Measurements from ENCODE around the gene AR.

AR gene

DNA sequence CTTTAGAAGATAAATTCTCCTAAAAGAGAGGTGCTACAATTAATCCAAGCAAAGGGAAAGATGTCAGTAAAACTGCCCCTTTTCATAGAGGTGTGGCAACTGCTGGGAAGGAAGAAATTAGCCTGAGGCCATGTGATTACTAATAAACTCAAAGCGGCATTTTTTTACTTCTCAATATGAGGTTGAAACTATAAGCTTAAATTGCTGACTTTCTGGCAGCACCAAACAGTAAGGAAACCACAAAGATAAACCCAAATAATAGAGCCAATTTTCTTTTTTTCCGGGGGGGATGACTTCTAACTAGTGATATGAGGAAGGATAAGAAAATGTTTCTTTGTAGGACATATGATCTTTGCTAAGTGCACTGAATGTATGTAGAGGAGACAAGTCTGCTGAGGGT, 30.9 kb downstream of the AR start:
- Histone ChIP-seq H3K27me3 (ENCODE audit: insufficient read depth, low read length) (no peaks in the 10 kb centered on the region), H3K36me3 (ENCODE audit: insufficient read depth, low read depth, low read length) (no peaks in the 10 kb centered on the region), H3K4me1 (ENCODE audit: insufficient read depth, low read length) (peaks cover 6% of the 10 kb centered on the region; the same call in 1 of the 2 replicates), H3K4me3 (ENCODE audit: low read length) (no peak overlapping the region), H3K9ac (ENCODE audit: low read depth, low read length) (no peak overlapping the region), H3K9me3 (ENCODE audit: insufficient read depth, low read depth, low read length) (no peaks in the 10 kb centered on the region), H3K27ac (ENCODE audit: low read length) (no peak overlapping the region)

DNA sequence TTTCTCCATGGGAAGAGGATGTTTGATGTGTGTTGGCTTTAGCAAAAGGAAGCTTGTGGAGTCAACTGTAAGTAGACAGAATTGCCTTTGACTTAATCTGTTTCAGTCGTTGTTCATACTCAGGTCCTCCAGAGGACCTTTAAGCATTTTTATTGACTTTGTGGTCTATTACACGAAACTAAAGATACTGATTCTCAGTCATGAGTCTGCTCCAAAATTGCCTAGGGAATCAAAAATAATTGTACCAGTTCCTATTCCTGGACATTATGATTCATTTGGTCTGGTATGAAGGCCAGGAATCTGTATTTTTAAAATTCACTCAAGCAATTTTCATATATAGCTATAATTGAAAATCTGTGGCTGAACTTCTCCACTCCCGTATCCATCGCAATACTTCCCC, 38.6 kb downstream of the AR start:
- H3K4me3 ChIP-seq (ENCODE audit: low read length) = no peak overlapping the region
- H3K4me1 ChIP-seq (ENCODE audit: insufficient read depth, low read length) = peaks cover 21% of the 10 kb centered on the region; the same call in 1 of the 2 replicates
- no peak overlapping the region for H3K27ac ChIP-seq (ENCODE audit: low read length)
- no peaks in the 10 kb centered on the region for H3K36me3 ChIP-seq (ENCODE audit: insufficient read depth, low read depth, low read length)
- no peaks in the 10 kb centered on the region for H3K27me3 ChIP-seq (ENCODE audit: insufficient read depth, low read length)
- H3K9ac ChIP-seq (ENCODE audit: low read depth, low read length) = no peak overlapping the region
- no peaks in the 10 kb centered on the region for H3K9me3 ChIP-seq (ENCODE audit: insufficient read depth, low read depth, low read length)

DNA sequence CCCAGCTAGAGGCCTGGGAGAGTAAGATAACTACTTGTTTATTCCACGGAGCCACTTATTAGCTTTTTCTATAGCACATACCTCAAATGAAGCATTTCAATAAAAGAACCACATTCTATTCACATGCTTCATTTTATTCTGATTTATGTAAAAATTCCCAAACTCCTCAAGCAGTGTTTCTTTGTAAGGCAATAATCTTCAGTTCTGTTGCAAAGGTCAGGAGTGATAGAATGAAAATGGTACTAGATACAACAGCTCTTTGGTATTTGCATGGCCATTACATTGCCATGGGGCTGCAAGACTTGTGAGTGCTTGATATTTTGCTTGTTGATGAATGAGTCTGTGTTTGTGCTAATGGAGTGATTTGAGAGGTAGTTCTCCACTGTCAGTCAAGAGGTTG, 39.4 kb downstream of the AR start:
- Histone ChIP-seq H3K4me3 (ENCODE audit: low read length) (no peak overlapping the region; the same call in 1 of the 2 replicates), H3K9me3 (ENCODE audit: insufficient read depth, low read depth, low read length) (no peaks in the 10 kb centered on the region), H3K9ac (ENCODE audit: low read depth, low read length) (no peak overlapping the region), H3K4me1 (ENCODE audit: insufficient read depth, low read length) (peaks cover 17% of the 10 kb centered on the region; the same call in 1 of the 2 replicates), H3K36me3 (ENCODE audit: insufficient read depth, low read depth, low read length) (no peaks in the 10 kb centered on the region), H3K27ac (ENCODE audit: low read length) (no peak overlapping the region), H3K27me3 (ENCODE audit: insufficient read depth, low read length) (no peaks in the 10 kb centered on the region)

DNA sequence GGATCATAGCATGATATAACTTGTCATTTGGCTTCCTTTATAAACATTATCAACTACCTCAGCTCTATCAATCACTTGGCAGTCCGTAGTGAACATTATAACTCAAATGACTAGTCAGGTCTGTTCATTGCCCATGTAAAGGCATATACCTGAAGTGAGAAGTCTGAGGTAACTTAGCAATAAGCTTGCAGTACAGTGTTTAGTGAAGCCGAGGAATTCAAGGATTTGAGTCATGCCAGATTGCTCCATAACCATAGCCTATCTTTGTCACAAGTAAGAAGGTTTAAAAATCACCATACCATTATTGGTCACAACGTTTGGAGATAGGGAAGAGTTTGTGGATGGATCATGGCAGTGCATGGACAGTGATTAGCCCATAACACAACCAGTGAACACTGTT, 41.6 kb downstream of the AR start:
- H3K4me1 ChIP-seq (ENCODE audit: insufficient read depth, low read length) = peaks cover 10% of the 10 kb centered on the region; the same call in 1 of the 2 replicates

DNA sequence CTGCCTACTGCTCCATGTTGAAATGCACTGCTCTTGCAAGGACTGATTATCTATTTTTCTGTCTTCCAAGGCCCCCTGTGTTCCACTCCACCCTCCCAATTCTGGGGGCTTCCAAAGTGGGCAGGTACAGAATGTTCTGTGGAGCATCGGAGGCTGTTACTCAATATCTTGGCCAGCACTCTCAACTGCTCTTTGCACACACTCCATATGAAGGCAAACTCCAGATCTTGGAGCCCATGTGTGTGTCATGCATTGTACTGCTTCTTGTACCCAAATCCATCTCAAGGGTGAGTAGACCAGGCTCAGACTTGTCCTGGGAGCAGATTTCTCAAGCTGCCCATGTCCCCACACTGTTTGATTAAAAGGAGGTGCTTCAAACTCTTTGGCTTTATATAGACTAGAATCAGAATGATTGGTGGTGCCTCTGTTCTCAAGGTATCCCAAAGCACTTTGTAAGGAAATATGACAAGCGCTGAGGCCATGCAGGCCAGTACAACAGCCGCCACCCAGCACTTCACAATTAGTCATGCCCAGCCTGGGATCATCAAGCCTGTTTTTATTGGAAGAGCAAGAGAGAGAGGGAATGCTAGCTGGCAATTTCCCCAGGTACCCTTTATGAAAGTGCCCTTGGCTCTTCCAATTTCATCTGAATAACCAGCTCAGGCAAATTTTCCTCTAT, 44.3 kb downstream of the AR start:
- no peak overlapping the region for H3K9ac ChIP-seq (ENCODE audit: low read depth, low read length)
- no peaks in the 10 kb centered on the region for H3K27me3 ChIP-seq (ENCODE audit: insufficient read depth, low read length)
- peaks cover 5% of the 10 kb centered on the region for H3K4me1 ChIP-seq (ENCODE audit: insufficient read depth, low read length)
- H3K36me3 ChIP-seq (ENCODE audit: insufficient read depth, low read depth, low read length) = no peaks in the 10 kb centered on the region
- no peak overlapping the region for H3K27ac ChIP-seq (ENCODE audit: low read length)
- no peaks in the 10 kb centered on the region for H3K9me3 ChIP-seq (ENCODE audit: insufficient read depth, low read depth, low read length)
- no peak overlapping the region for H3K4me3 ChIP-seq (ENCODE audit: low read length)

More for the DNA sequence above, 41.6 kb downstream of the AR start:
- no peak overlapping the region for H3K27ac ChIP-seq (ENCODE audit: low read length)
- H3K9me3 ChIP-seq (ENCODE audit: insufficient read depth, low read depth, low read length) = no peaks in the 10 kb centered on the region
- no peak overlapping the region for H3K9ac ChIP-seq (ENCODE audit: low read depth, low read length)
- H3K36me3 ChIP-seq (ENCODE audit: insufficient read depth, low read depth, low read length) = no peaks in the 10 kb centered on the region
- H3K27me3 ChIP-seq (ENCODE audit: insufficient read depth, low read length) = no peaks in the 10 kb centered on the region
- H3K4me3 ChIP-seq (ENCODE audit: low read length) = no peak overlapping the region

DNA sequence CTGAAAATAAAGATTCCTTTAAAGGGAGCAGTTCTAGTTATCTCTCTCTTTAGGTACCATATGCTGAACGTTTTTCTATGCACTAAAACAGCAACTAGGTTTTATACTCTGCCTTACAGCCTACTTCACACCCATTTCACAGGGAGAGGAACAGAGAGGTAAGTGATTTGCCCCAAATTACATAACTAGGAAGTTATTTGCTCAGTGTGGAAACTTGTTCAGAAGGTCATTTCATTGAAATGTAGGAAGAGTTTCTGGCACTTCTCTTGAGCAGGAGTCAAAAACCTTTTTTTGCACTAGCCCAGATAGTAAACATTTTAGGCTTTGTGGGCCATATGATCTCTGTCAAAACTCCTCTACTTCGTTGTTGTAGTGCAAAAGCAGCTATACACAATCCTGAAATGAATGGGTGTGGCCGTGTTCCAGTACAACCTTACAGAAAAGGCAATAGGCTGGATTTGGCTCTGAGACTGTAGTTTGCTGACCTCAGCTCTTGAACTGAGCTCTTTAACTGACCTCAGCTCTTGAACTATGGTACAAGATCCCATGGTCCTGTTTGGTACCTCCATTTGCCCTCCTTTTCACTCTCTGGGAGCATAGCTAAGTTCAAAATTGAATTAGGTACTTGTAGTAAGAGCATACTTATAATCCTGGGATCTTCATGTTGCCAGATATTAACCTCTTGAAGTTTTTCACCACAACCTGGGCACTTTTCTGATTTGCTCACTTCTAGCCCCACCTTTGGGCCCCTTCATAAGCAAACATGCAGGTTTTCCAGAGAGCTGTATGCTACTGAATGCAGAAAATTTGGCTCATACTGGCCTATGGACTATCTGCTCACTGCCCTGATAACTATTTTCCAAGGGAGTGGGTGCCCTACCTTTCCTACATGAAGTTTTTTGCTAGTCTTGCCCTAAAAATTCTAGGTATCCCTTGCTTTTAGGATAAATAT, 53.3 kb downstream of the AR start:
- H3K27ac ChIP-seq (ENCODE audit: low read length) = no peak overlapping the region
- H3K4me3 ChIP-seq (ENCODE audit: low read length) = no peak overlapping the region
- H3K27me3 ChIP-seq (ENCODE audit: insufficient read depth, low read length) = no peaks in the 10 kb centered on the region
- no peak overlapping the region for H3K9ac ChIP-seq (ENCODE audit: low read depth, low read length)
- H3K4me1 ChIP-seq (ENCODE audit: insufficient read depth, low read length) = no peaks in the 10 kb centered on the region
- no peaks in the 10 kb centered on the region for H3K9me3 ChIP-seq (ENCODE audit: insufficient read depth, low read depth, low read length)
- no peaks in the 10 kb centered on the region for H3K36me3 ChIP-seq (ENCODE audit: insufficient read depth, low read depth, low read length)

DNA sequence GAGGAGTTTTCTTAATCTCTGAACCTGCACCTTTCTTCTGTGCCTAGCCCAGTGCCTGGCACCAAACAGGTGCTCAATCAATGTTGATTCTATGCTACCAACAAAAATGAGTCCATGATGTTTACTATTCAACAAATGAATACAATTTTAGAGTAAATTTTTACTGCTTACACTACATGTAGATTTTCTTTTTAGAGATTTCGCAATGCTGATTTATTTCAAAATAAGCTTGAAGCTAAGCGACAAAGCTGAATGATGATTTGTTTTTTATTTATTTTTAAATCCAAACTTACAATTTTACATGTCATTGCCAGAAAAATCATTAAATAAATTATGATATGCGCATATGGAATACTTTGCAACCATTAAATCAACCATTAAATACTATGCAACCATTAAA, 55.7 kb downstream of the AR start:
- no peaks in the 10 kb centered on the region for H3K27me3 ChIP-seq (ENCODE audit: insufficient read depth, low read length)
- no peak overlapping the region for H3K9ac ChIP-seq (ENCODE audit: low read depth, low read length)
- no peak overlapping the region for H3K27ac ChIP-seq (ENCODE audit: low read length)
- H3K9me3 ChIP-seq (ENCODE audit: insufficient read depth, low read depth, low read length) = no peaks in the 10 kb centered on the region
- no peaks in the 10 kb centered on the region for H3K36me3 ChIP-seq (ENCODE audit: insufficient read depth, low read depth, low read length)
- no peaks in the 10 kb centered on the region; the same call in 1 of the 2 replicates for H3K4me1 ChIP-seq (ENCODE audit: insufficient read depth, low read length)
- no peak overlapping the region for H3K4me3 ChIP-seq (ENCODE audit: low read length)

DNA sequence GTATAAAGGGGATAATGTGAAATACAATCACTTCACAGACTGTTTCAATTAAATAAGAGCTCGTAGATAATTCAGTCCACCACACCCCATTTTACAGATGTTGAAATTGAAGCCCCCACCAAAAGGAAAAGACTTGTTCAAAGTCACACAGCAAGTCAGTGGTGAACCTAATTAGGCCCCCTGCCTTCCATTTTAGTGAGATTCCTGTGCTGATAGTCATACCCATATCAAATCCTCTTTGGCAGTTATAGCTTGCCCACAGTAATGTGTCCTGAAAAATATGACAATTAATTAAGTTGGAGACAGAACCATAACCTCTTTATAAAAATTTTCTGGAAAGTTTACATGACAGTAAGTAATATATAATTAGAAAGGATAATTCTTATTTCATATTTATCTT, 58.0 kb downstream of the AR start:
- Histone ChIP-seq H3K27me3 (ENCODE audit: insufficient read depth, low read length) (no peaks in the 10 kb centered on the region), H3K4me3 (ENCODE audit: low read length) (no peak overlapping the region), H3K4me1 (ENCODE audit: insufficient read depth, low read length) (peaks cover 6% of the 10 kb centered on the region), H3K27ac (ENCODE audit: low read length) (no peak overlapping the region), H3K36me3 (ENCODE audit: insufficient read depth, low read depth, low read length) (no peaks in the 10 kb centered on the region), H3K9ac (ENCODE audit: low read depth, low read length) (no peak overlapping the region), H3K9me3 (ENCODE audit: insufficient read depth, low read depth, low read length) (no peaks in the 10 kb centered on the region)

DNA sequence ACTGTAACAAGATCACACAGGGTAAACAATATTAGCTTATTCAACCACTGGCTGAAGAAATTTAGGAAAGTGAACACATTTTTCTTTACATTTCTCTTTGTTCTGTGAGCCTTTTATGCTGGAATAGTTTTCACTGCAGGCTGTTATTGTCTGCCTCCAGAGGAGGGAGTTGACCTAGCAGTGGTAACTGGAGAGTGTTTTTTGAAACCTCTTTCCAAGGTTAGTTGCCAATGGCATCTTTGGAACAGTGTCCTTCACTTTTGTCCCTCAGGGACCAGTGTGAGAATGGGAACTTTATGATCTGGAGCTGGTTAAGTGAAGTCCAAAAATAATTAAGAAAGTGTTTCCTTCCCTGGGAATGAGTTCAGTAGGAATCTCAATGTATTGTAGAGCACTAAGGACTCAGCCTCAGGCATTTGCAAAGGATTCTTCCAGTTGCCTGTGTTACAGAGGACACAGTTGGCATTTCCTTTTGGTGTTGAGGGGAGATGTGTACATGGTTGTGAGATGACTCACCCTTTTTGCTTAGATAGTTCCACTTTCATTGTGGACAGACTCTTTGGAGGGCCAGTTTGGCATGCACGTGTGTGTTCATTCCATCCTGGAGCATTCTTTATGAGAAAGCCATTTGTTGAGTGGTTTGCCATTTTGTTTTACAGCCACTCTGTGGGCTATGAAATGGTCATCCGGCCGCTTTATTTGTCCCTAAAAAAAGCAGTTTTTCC, 61.3 kb downstream of the AR start:
- Histone ChIP-seq H3K9ac (ENCODE audit: low read depth, low read length) (no peak overlapping the region), H3K36me3 (ENCODE audit: insufficient read depth, low read depth, low read length) (no peaks in the 10 kb centered on the region), H3K4me1 (ENCODE audit: insufficient read depth, low read length) (peaks cover 6% of the 10 kb centered on the region), H3K4me3 (ENCODE audit: low read length) (no peak overlapping the region), H3K9me3 (ENCODE audit: insufficient read depth, low read depth, low read length) (no peaks in the 10 kb centered on the region), H3K27ac (ENCODE audit: low read length) (no peak overlapping the region), H3K27me3 (ENCODE audit: insufficient read depth, low read length) (no peaks in the 10 kb centered on the region)

DNA sequence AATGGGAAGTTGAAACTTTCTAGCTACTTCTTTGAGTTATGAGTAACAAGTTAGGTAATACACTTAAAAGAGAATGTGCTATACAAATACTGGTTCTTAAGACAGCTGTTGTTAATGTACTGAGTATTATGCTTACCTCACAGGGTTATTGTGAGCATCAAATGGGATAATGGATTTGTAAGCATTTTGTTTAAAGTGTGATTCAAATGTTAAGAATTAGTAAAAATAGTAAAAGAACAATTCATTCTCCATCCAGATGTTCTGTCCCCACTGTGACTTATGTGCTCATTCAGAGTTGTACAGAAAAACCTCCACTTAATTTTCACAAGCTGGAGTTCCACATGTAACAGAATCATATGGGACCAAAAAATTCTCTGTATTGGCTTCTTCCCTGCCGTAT, 63.6 kb downstream of the AR start:
- Histone ChIP-seq H3K9me3 (ENCODE audit: insufficient read depth, low read depth, low read length) (no peaks in the 10 kb centered on the region), H3K36me3 (ENCODE audit: insufficient read depth, low read depth, low read length) (no peaks in the 10 kb centered on the region), H3K4me1 (ENCODE audit: insufficient read depth, low read length) (peaks cover 6% of the 10 kb centered on the region), H3K9ac (ENCODE audit: low read depth, low read length) (no peak overlapping the region), H3K27me3 (ENCODE audit: insufficient read depth, low read length) (no peaks in the 10 kb centered on the region), H3K4me3 (ENCODE audit: low read length) (no peak overlapping the region), H3K27ac (ENCODE audit: low read length) (no peak overlapping the region)

DNA sequence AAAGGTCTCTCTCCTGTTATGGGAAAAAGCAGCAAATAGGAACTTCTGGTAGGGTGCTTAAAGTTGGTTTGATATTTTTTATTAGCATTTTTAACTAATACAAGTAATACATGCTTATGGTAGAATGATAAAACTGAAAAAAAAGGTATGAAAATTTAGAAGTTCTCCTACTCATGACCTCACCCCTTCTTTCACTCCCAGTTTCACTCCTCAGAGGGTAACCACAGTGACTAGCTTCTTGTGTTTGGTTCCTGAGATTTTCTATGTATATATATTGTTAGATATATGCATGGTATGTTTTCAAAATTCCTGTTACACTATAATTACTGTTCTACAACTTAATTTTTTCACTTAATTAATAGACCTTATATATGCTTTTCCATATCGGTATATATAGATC, 66.5 kb downstream of the AR start:
- no peaks in the 10 kb centered on the region for H3K36me3 ChIP-seq (ENCODE audit: insufficient read depth, low read depth, low read length)
- H3K9ac ChIP-seq (ENCODE audit: low read depth, low read length) = no peak overlapping the region
- H3K9me3 ChIP-seq (ENCODE audit: insufficient read depth, low read depth, low read length) = no peaks in the 10 kb centered on the region
- H3K4me3 ChIP-seq (ENCODE audit: low read length) = no peak overlapping the region
- no peak overlapping the region for H3K27ac ChIP-seq (ENCODE audit: low read length)
- H3K27me3 ChIP-seq (ENCODE audit: insufficient read depth, low read length) = no peaks in the 10 kb centered on the region
- no peaks in the 10 kb centered on the region; the same call in none of the 2 replicates for H3K4me1 ChIP-seq (ENCODE audit: insufficient read depth, low read length)
